Measurements from ENCODE around the gene CALHM2.

GRCh38 chr10:103454026-103454425 lies 1.9 kb upstream of the CALHM2 start:
- TF ChIP-seq CTCF (conservative IDR thresholded peaks at IDR 0.05 in 1 of 2, IDR thresholded peaks at IDR 0.05 in 1 of 2; ENCODE audit: low read depth in 1 of 2, low read length in 2 of 2) (no peak), EZH2 (IDR thresholded peaks at IDR 0.05; ENCODE audit: low read length, missing control alignments) (no peak)

Measured in fibroblast of lung (primary cell).